Hippocampal formation (tissue), 2 donors: ENCODE results near the gene CPSF2.

Source experiments
- DNase-seq, 2 donors: peaks; one replicate each; lab custom pipeline; 2025; lab: John Stamatoyannopoulos, UW

Gene CPSF2

DNA sequence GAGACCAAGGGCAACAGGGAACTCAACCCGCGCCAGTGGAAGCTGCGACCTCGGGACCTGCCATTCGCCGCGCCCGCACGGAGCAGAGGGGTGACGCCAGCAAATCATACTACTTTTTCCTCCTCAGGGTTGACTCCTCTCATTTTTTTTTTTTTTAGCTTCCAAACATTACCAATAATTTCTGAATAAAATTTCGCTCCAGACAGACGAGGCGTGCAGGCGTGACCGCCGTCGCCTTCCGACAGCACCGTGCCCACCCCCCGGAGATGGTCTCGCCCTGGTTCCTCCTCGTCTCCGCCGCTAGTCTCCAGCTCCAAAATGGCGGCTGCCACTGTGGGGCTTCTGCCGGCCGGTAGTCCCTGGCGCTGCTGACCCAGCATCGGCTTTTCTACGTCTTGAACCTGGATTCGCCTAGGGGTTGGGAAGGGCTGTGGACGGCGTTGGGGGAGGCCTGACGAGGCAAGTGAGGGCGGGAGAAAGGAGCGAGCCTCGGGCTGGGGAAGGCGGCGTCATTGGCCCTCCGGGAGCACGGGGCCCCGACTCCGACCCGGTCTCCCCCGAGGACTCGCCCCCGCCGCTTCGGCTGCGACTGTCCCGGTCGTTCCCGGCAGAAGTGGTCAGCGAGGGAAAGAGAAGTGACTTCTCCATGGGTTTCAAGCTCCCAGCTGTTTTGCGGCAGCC is at the start of gene CPSF2, which contains the start of gene NDUFB1:
Gene CPSF2 (plus strand): TSS at position 300 of the 681 bp plus-strand sequence. CDS start 9,016 bp downstream, outside the sequence.
Gene NDUFB1 (minus strand): TSS at position 37 of the 681 bp plus-strand sequence. CDS start 4,069 bp downstream, outside the sequence.
- peak; percentile 85 to 90 for DNase-seq

DNA sequence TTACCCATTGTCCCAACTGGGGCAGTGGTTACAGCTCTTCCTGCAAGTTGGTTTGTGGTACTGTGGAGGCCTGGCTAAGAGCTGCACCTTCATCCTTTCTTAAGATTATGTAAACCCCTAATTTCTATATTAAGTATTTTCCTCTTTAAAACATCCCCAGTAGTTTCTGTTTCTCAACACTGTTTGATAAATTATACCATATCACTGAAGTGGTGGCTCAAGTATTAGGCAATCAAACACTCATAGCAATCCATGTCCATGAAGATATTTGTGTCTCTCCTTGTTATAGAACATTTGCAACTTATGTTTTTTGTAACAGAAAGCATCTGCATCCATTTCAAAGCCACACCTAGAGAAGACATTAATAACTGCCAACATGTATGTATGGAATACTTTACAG is 47.2 kb upstream of the CPSF2 start:
- no peak for DNase-seq

DNA sequence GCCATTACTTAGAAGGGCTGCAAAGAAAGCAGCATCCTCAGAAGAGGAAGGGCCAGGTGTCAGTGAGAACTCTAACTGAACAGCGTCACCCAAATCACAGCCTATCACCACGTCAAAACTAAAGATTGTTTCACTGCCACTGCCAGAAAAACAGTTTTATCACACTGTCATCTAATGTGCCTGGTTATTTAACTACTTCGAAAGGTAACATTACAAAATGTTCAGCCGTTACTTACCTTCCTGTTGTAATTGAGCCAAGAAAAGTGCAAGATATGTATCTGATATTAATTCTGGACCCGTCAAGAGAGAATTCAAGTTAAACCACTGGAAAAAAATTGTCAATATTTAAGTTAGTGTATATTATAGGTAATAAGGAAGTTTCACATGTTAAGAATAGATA is 33.3 kb upstream of the CPSF2 start:
- DNase-seq, result no peak

DNA sequence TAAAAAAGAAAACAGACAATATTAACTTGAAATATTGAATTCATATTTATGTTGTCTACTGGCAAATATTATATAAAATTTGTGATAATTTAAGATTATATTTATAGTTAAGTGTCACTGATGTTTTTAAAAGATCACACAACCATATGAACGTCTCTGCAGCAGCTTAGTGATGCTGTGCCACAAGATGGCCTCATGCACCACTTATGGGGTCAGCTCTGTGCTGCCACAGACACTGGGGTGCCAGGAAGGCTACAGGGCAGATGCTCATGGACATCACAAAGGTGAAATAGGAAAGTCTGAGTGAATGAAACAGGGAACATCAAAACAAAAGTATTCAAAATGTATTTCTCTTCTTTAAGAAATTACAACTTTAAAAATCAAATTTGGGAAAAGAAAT is 28.4 kb upstream of the CPSF2 start:
- DNase-seq, result no peak

DNA sequence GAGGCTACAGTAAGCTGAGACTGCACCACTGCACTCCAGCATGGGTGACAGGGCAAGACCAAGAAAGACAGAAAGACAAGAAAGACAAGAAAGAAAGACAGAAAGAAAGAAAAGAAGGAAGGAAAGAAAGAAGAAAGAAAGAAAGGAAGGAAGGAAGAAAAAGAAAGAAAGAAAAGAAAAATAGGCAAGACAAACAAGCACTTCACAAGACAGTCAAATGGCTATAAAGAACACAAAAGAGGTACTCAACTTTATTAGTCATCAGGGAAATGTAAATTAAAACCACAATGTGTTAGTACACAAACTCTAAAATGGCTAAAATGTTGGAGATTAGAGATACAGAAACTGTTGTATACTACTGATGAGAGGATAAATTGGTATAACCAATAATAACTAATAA is 22.0 kb upstream of the CPSF2 start:
- DNase-seq, result no peak

DNA sequence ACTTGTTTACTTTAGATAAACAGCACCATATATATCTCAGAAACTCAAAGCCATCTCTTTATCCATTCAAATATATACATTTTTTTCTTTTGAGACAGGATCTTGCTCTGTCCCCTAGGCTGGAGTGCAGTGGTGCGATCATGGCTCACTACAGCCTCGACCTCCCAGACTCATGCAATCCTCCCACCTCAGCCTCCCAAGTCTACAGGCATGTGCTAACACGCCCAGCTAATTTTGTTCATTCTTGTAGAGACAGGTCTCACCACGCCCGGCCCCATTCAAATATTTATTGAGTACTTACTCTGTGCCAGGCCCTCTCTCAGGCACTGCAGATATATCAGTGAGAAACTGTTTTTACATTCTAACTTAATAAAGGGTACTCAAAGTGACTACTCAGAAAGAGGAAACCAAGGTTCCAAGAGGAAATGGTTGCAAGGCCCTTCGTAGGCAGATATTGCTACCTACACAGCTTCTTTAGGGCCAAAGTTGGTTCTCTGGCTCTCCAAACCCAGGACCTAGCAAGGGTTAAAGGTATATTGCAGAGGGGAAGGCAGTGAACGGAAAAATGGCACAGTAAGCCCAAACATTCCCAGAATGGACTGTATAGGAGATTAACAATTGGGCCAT is 18.3 kb upstream of the CPSF2 start:
- DNase-seq, result no peak

DNA sequence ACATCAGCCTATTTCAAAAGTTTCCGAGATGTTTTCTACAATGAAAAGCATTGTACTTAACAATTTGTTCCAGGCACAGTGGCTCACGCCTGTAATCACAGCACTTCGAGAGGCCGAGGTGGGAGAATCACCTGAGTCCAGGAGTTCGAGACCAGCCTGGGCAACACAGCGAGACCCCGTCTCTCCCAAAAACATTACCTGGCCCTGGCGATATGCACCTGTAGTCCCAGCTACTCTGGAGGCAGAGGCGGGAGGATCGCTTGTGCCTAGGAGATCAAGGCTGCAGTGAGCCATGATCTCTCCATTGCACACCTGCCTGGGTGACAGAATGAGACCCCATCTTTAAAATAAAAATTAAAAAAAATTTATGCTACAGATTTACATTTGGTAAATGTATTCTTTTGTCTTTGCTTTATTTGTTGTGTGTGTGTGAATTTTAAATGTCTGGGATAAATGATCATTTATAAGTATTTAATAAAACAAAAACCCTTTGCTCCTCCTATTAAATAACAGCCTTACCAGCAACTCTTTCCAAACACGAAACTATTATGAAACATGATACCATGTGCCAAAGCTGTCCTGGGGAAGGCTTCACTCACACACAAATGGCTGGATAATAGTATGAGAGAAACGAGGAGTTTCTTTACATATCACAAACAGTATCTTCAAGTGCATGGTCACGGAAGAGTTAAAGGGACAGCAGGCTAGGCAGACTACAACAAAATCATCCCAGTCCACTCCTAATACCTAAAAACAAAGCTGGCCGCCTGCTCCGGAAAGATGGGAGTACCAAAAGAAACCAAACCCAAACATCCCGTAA is 16.5 kb upstream of the CPSF2 start:
- DNase-seq, result no peak

DNA sequence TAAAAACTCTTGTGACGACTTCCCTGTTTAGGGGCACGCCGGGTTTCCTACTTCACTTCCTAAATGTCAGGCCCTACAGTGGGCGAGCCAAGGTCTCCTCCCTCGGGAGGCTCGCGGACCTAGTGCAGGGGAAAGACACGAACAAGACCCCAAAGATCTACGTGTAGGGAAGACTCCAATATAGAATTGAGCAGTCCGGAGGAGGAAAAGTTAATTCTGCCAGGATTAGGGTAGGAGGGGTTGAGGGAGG is 16.0 kb upstream of the CPSF2 start:
- DNase-seq, result peak in 1 of 2 donors; percentile 74

DNA sequence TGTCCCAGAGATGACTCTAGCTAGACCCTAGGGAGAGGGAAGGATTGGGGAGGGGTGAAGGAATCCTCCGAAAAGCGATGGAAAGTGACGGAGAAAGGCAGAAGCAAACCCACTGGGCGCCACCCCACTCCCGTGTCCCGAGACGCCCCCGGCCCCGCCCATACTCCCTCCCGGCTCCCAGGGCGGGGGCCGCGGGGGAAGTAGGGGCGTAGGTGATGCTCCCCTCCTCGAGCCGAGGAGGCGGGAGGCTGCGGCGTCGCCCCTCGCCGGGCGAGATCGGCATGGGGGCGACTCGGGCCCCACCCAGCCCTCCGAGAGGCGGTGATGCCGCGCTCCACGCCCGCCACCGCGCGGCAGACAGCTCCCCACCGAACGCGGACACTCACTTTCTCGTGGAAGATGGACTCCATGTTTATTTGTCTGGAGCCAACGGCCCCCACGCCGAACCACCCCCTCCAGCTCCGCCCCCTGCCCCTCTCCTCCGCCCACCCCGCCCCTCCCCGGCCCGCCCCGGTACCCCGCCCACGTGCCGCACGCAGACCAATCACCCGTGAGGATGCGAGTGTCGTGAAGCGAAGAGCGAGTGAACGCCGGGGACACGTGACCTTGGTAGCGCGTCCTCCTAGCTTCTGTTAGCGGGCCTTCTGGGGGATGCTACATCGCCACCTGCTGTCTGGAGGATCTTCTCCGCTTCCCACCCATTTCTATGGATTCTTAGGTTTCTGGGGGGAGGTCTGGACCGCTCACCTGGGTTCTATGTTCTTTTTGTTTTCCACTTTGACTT is 15.4 kb upstream of the CPSF2 start, which contains the start of gene ATXN3:
Gene ATXN3 (minus strand): TSS at position 440 of the 784 bp plus-strand sequence. CDS start 30 bp downstream, at position 410.
- DNase-seq, result peak; percentile 95 to 96

DNA sequence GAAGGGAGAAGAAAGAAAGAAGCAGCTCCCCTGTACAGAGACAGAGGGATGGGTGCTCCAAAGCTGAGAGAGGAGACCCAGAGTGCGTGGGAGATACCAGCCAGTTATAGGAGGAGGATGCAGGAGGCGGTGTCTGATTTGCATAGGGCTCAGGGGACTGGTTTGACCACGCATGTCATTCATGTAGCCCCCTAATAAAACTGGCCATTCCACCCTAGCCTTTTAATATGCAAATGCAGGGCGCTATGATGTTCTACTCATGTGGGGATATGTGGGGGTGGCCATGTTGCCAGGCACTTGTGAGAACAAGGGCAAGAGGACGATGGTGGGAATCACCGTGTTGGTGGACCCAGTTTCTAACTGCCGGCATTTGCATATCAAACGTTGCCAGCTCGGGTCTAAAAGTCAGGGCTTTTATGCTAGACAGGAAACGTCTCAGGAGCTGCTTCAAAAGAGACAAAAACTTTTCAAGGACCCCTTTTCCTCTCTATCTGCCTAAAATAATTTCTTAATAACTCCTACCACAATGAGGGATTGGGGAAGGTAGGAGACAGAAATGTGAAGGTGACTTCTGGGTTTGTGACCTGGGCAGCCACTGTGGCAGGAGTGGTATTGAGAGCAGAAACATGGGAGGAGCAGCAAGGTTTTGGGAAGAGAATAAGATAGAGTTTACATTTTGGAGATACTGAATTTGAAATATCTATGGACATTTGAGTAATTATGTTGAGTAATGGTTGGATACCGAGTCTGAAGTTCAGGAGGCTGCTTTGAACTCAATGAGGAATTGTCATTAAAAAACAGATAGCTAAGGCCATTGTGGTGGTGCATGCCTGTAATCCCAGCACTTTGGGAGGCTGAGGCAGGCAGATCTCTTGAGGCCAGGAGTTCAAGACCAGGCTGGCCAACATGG is 13.2 kb upstream of the CPSF2 start:
- no peak for DNase-seq

DNA sequence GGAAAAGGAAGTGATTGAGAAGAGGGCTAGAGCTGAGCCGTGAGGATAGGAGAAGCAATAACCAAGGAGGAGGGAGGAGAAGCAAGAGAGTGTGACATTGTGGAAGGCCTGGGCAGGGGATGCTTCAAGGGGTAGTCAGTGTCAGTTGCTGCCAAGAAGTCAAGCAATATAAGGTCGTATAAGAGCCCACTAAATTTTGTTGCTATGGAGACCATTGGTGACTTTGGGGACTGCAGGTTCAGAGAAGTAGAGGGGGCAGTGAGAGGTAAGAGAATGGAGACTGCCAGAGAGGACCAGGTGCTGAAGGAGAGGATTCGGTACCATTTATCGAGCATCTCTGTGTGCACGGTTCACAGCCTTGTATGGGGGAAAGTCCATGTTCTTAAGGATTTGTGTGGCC is 12.3 kb upstream of the CPSF2 start:
- no peak for DNase-seq

DNA sequence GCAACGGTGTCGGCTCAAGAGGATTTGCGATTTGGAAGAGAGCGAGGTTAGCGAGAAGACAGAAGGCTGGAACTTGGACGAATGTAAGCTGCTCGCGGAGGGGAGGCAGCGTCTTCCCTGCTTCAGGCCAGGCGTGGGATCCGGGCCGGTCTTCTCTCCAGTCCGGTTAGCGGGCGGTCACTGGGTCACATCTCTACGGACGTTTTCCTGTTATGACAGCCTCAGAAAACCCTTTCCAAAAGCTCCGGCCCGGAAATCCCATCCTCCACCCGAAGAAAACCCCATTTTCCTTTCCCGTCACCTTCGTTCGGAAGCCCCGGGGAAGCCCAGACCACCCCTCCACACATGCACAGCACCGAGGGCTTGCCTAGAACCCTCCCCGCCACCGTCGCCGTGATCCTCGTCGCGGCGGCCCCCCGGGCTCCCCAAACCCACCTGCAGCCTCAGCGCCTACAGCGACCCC is 531 bp upstream of the CPSF2 start:
- DNase-seq, result no peak

DNA sequence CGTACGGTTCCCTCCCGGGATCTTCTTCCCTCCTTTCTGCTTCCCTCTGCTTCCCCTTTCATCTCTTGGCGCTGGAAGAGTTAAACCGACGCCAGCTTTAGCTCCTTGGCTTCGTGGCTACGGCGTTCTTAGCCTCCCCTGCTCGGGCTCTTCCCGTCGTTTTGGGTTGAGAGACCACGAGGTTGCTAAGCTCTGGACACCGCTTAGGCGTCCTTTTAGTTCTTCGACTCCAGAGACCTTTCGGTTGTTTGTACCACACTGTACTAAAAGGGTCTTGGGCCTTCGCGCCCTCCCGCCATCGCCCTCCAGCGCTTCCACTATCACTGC is 545 bp downstream of the CPSF2 start:
- DNase-seq, result peak in 1 of 2 donors; percentile 40

DNA sequence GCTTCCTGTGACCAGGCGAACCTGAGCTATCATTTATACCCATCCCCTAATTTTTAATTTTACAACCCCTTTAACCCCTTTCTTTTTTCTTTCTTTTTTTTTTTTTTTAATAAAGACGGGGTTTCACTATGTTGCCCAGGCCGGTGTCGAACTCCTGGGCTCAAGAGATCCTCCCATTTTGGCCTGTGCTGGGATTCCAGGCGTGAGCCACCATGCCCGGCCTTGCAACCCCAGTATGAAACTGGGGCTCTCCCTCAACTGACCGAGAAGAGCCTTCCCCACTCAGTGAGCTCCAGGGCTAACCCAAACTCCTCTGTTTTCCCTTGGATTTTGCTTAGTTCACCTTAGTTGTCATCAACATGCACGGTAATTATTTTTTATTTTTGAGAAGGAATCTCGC is 992 bp downstream of the CPSF2 start:
- no peak for DNase-seq

DNA sequence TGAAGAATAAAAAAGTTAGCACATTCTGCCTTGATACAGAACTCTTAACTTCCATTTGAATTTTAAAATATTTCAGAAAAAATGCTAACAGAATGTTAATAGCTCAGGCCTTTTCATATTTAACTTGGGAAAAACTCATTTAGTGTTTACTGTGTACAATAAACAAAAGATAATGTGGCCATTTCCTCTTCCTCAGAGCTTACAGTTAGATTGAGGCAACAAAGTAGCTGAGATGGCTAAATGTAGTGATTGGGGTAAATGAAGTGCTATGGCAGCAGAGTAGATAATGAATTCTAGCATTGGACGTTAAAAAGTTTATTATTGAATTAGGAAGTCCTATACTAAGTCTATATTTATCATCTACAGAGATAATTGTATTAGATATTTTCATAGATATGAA is 12.7 kb downstream of the CPSF2 start:
- DNase-seq, result no peak

DNA sequence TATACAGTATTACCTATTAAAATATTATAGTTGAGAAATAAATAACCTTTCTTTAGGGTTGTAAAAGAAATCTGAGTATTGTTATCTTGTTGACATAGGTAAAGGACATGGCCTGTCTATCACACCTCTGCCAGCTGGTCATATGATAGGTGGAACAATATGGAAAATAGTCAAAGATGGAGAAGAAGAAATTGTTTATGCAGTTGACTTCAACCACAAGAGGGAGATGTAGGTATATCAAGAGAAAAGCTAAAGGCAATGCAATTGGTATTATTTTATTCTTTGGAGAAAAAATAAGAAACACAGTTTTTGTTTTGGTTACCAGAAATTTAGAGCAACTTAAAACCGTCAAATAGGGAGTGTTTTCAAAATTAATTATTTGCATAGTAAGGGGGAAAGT is 13.5 kb downstream of the CPSF2 start:
- DNase-seq, result peak in 1 of 2 donors; percentile 24

DNA sequence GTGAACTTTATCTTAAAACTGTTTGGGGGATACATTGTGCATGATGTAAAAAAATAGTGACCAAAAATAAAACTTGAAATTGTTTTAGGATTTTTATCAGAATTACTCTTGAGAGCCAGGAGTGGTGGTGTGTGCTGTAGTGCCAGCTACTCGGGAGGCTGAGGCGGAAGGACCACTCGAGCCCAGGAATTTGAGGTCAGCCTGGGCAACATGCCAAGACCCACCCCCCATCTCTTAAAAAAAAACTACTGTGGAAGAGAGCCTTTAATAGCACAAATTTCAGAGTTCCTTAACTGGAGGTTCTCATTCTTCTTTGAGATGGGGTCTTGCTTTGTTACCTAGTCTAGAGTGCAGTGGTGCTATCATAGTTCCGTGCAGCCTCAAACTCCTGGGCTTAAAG is 21.5 kb downstream of the CPSF2 start:
- no peak for DNase-seq

DNA sequence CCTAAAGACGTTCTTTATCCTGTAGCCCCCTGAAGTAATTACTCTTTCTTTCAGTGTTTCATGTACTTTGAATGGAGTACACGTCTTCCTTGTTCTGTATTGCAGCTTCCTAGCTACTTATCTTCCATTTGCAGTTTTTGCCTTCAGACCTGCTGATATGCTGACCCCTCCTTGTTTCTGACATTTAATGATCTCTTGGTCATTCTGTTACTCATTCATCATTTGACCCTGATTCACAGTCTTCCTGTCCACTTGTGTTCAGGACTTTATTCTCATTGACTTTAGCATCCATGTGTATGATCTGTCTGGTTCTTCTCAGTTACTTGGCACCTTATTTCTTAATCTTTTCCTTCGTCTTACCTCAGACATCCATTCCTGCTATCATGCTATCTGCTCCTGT is 22.2 kb downstream of the CPSF2 start:
- DNase-seq, result no peak

DNA sequence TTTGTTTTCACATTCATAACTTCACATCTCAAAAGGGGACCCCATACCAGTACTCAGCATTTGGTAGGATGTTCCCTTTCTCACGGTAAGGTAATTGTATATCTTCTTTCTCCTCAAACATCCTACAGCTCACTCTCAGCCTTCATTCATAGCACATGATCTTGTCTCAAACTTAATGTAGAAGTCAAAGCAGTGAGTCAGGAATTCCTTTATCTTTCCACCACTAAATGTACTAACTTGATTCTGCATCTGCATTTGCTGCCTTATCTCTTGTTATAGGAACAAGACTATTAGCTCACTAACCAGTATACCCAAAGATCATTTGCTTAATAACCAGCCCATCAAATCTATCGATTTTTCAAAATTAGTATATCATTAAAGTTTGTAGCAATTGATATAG is 22.9 kb downstream of the CPSF2 start:
- no peak for DNase-seq

DNA sequence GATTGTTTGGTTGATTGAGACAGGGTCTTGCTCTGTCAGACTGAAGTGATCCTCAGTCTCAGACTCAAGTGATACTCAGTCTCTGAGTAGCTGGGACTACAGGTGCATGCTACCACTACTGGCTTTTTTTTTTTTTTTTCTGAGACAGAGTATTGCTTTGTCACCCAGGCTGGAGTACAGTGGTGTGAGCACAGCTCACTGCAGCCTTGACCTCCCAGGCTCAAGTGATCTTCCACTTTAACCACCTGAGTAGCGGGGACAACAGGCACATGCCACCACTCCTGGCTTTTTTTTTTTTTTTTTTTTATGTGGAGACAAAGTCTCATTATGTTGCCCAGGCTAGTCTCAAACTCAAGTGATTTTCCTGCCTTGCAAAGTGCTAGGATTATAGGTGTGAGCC is 31.8 kb downstream of the CPSF2 start:
- DNase-seq, result no peak

DNA sequence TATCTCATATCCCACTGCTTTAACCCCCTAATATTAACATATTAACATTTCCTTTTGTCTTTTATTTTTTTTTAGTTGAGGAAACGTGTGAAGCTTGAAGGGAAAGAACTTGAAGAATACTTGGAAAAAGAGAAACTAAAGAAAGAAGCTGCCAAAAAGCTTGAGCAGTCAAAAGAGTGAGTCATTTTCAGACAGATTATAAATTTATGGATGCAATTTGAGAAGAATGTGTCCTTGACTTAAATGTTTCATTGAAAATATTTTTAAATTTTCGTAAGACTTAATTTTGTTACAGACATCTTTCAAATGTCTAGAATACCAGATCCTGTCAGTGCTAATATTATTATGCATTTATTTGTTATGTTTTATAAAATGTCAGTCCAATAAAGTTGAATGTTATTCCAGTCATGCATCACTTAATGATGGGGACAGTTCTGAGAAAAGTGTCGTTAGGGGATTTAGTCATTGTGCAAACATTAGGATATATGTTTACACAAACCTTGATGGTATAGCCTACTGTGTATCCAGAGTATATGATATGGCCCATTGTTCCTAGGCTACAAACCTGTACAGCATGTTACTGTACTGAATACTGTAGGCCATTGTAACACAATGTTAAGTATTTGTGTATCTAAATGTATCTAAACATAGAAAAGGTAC is 32.6 kb downstream of the CPSF2 start:
- DNase-seq, result no peak
